Esophagus muscularis mucosa (tissue), 4 donors: ENCODE results near the gene KPNA6.

ENCODE experiments used
- CTCF ChIP-seq, 3 experiments: fragments of 200-600 bp in 2 of 3; fragments of 450-650 bp in 1 of 3; sonication (generic) in 2 of 3; IDR thresholded peaks; one replicate each; pipeline ENCODE4 v1.5.1; 2017 to 2019; ENCODE audit warnings: antibody characterized with exemption in 3 of 3, mild to moderate bottlenecking in 2 of 3, moderate library complexity in 1 of 3
- EP300 ChIP-seq: sonication (generic); formaldehyde crosslinking; IDR thresholded peaks from one replicate; pipeline ENCODE4 v1.6.1; 2017; ENCODE audit warnings: antibody characterized with exemption
- POLR2A ChIP-seq: fragments of 450-650 bp; IDR thresholded peaks from one replicate; pipeline ENCODE4 v1.6.1; 2017; ENCODE audit warnings: antibody characterized with exemption, moderate library complexity, mild to moderate bottlenecking, low read depth
- POLR2AphosphoS5 ChIP-seq, 2 donors: sonication (generic); formaldehyde crosslinking; IDR thresholded peaks; one replicate each; pipeline ENCODE4 v1.6.1; 2017; ENCODE audit warnings: antibody characterized with exemption in 2 of 2

GRCh38 chr1:32221581-32221979 is 113.7 kb downstream of the KPNA6 start:
- no peak for TF ChIP-seq CTCF (IDR thresholded peaks at IDR 0.05)
- TF ChIP-seq POLR2A: no peak
- no peak for TF ChIP-seq POLR2AphosphoS5 (IDR thresholded peaks at IDR 0.05)
- TF ChIP-seq EP300: no peak
